Ascending aorta (tissue), 2 donors: ENCODE data around the gene DNAJC7. TPM values are rescaled to one million over a fixed set of nuclear protein-coding genes. Genes with fewer than 3 reads are reported as not detected.
"Not testable (repeated sequence)": the region's sequence is repeated elsewhere in the genome, so short reads cannot be mapped to it uniquely, and the experiment has no call there.

Experiments used
- DNase-seq, 2 donors: peaks; one replicate each; pipeline ENCODE4 v3.0.0-alpha.2; 2019; ENCODE audit warnings: low spot score in 2 of 2
- H3K27ac ChIP-seq, 2 donors: fragments of 200-600 bp; sonication (generic); one replicate each; pipeline ENCODE4 v1.5.1; 2016 to 2017; ENCODE audit warnings: mild to moderate bottlenecking in 1 of 2
- H3K27me3 ChIP-seq: fragments of 200-600 bp; sonication (generic); one replicate; pipeline ENCODE4 v1.5.1; 2017
- H3K36me3 ChIP-seq, 2 donors: fragments of 200-600 bp; sonication (generic); one replicate each; pipeline ENCODE4 v1.5.1; 2016
- H3K4me1 ChIP-seq, 2 donors: fragments of 200-600 bp; sonication (generic); one replicate each; pipeline ENCODE4 v1.5.1; 2016 to 2017; ENCODE audit warnings: mild to moderate bottlenecking in 1 of 2
- H3K4me3 ChIP-seq, 2 donors: fragments of 200-600 bp; sonication (generic); one replicate each; pipeline ENCODE4 v1.5.1; 2016 to 2017; ENCODE audit warnings: mild to moderate bottlenecking in 1 of 2
- H3K9me3 ChIP-seq, 2 donors: fragments of 200-600 bp; sonication (generic); one replicate each; pipeline ENCODE4 v1.5.1; 2016
- CTCF ChIP-seq, 3 experiments: fragments of 200-600 bp in 2 of 3; fragments of 450-650 bp in 1 of 3; sonication (generic) in 2 of 3; IDR thresholded peaks; one replicate each; pipeline ENCODE4 v1.5.1; 2016 to 2019; ENCODE audit warnings: antibody characterized with exemption in 3 of 3, mild to moderate bottlenecking in 1 of 3, moderate library complexity in 1 of 3
- intact Hi-C: fragments of 100-400 bp; cut with DNase I; formaldehyde crosslinking; loops from one replicate; pipeline ENCODE4 v1.15.1; 2023
- total RNA-seq: library from RNA; depleted of rRNA; stranded (reverse); fragments of >200 nt; gene quantifications from one replicate; pipeline ENCODE4 v1.1.0, GENCODE V29; 2016

DNAJC7 gene
- total RNA-seq, 1 donor from 2014 or later: 79.7 TPM

- peaks cover 14 to 34% of the 10 kb centered on the region in 2 donors for H3K4me1 ChIP-seq
- H3K27me3 ChIP-seq: no peaks in the 10 kb centered on the region
- DNase-seq: no peak
- intact Hi-C loops: no loop called here
- H3K4me3 ChIP-seq: peak overlapping the region; percentile 88 to 91
- H3K9me3 ChIP-seq: no peaks in the 10 kb centered on the region
- H3K36me3 ChIP-seq: peaks cover 15 to 18% of the 10 kb centered on the region in 2 donors
- no peak for TF ChIP-seq CTCF (IDR thresholded peaks at IDR 0.05)
- peak overlapping the region; percentile 93 to 94 for H3K27ac ChIP-seq
Observed at GRCh38 chr17:42018339-42018738, 1.1 kb upstream of the DNAJC7 start.

- Histone ChIP-seq H3K36me3 (peaks cover 9 to 13% of the 10 kb centered on the region in 2 donors), H3K27me3 (no peaks in the 10 kb centered on the region), H3K4me1 (peaks cover 14 to 39% of the 10 kb centered on the region in 2 donors), H3K9me3 (no peaks in the 10 kb centered on the region), H3K27ac (peak overlapping the region; percentile 93 to 94), H3K4me3 (peak overlapping the region; percentile 88 to 91)
- no peak for DNase-seq
- intact Hi-C loops: no loop called here
- no peak for TF ChIP-seq CTCF (IDR thresholded peaks at IDR 0.05)
Observed at GRCh38 chr17:42017866-42018200, 594 bp upstream of the DNAJC7 start.

GRCh38 chr17:42016411-42016831 is 818 bp downstream of the DNAJC7 start:
- no peaks in the 10 kb centered on the region for H3K27me3 ChIP-seq
- no peaks in the 10 kb centered on the region for H3K9me3 ChIP-seq
- H3K4me1 ChIP-seq: peaks cover 14 to 43% of the 10 kb centered on the region in 2 donors
- H3K27ac ChIP-seq: peak overlapping the region; percentile 93 to 94
- intact Hi-C loops: no loop called here
- no peak for TF ChIP-seq CTCF (IDR thresholded peaks at IDR 0.05)
- peaks cover 0 to under 1% of the 10 kb centered on the region in 2 donors for H3K36me3 ChIP-seq
- peak overlapping the region; percentile 88 to 91 for H3K4me3 ChIP-seq
- DNase-seq: no peak

- H3K9me3 ChIP-seq, H3K27me3 ChIP-seq, H3K4me3 ChIP-seq, intact Hi-C loops, DNase-seq, H3K36me3 ChIP-seq: not testable (repeated sequence)
- H3K4me1 ChIP-seq: peaks cover 11 to 49% of the 10 kb centered on the region in 2 donors
- peak overlapping the region in 1 of 2 donors; percentile 17 for H3K27ac ChIP-seq
Observed at GRCh38 chr17:42013740-42014139, 3.5 kb downstream of the DNAJC7 start.

GRCh38 chr17:42012363-42012762 is 4.9 kb downstream of the DNAJC7 start:
- H3K4me1 ChIP-seq: peaks cover 4 to 46% of the 10 kb centered on the region in 2 donors
- H3K9me3 ChIP-seq, H3K27me3 ChIP-seq, intact Hi-C loops, H3K36me3 ChIP-seq, DNase-seq, H3K4me3 ChIP-seq, H3K27ac ChIP-seq: not testable (repeated sequence)

- H3K36me3 ChIP-seq: peaks cover 4% of the 10 kb centered on the region in 2 donors
- intact Hi-C loops: no loop called here
- H3K27me3 ChIP-seq: no peaks in the 10 kb centered on the region
- H3K27ac ChIP-seq: no peak overlapping the region
- DNase-seq: no peak
- TF ChIP-seq CTCF (IDR thresholded peaks at IDR 0.05): no peak
- no peak overlapping the region for H3K4me3 ChIP-seq
- H3K9me3 ChIP-seq: no peaks in the 10 kb centered on the region
- peaks cover 4 to 45% of the 10 kb centered on the region in 2 donors for H3K4me1 ChIP-seq
Observed at GRCh38 chr17:42010898-42011516, 6.2 kb downstream of the DNAJC7 start.

- DNase-seq, H3K27me3 ChIP-seq, H3K4me3 ChIP-seq, H3K27ac ChIP-seq, intact Hi-C loops, H3K36me3 ChIP-seq, H3K9me3 ChIP-seq: not testable (repeated sequence)
- H3K4me1 ChIP-seq: peaks cover 0 to 41% of the 10 kb centered on the region in 2 donors
Observed at GRCh38 chr17:42010266-42010680, 7.0 kb downstream of the DNAJC7 start.
